HG02798 (cell line): ENCODE results near the gene NDFIP1.
A peak's percentile ranks its signal among the peaks of the same experiment; 100 is the strongest.

ENCODE experiments used
- ATAC-seq: cut with Tn5 transposase; IDR thresholded peaks from one replicate; pipeline ENCODE4 v1.9.1; 2021; ENCODE audit warnings: mild to moderate bottlenecking; ENCODE audit not compliant: unreplicated experiment, poor library complexity

NDFIP1 gene

DNA sequence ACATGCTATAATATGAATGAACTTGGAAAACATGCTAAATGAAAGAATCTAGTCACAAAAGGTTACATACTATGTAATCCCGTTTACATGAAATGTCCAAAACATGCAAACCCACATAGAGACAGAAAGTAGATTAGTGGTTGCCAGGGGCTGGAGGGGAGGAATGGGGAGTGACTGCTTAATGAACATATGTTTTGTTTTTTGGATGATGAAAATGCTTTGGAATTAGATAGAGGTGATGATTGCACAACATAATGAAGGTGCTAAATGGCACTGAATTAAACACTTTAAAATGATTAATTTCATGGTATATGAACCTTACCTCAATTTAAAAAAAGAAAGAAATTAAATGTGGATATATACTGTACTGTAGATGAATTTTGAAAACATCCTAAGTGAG lies 17.6 kb upstream of the NDFIP1 start:
- no peak for ATAC-seq

DNA sequence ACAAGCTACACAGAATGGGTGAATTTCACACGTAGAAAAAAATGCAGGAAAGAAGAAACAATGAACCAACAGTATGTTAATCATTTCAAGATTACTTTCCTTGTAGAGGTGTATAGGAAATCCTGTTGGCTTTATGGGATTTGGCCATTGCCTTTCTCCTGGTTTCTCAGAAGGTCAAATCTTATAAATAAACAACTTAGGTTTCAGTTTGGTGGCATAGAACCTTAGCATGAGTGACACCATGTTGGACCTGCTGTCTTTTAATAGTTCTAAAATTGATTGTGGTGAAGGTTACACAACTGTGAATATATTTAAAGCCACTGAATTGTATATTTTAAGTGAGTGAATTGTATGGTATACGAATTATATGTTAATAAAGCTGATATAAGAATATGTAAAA lies 16.7 kb upstream of the NDFIP1 start:
- no peak for ATAC-seq

- ATAC-seq = no peak
These were observed 13.5 kb upstream of the NDFIP1 start for GRCh38 chr5:142095035-142095434.

DNA sequence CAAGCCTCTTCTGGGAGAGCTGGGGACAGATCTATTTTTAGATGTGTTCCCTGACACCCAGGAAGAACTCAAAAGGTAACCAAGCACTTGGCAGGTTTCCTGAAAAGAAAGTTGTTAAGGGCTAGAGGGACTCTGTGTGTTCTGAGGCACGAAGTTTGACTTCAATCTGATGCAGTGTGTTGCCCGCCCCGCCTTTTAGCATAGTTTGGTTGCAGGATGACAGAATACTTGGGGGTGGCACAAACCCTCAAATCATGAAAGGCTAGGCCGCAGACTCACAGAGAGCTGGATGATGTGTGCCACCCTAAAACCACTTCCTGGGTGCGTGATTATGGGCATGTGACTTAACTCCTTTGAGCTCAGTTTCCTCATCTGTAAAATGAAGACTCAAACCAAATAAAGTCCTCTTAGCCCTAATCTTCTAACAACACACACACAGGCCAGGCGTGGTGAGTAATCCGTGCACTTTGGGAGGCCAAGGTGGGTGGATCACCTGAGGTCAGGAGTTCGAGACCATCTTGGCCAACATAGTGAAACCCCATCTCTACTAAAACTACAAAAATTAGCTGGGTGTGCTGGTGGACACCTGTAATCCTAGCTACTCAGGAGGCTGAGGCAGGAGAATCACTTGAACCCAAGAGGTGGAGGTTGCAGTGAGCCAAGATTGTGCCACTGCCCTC lies 12.8 kb upstream of the NDFIP1 start:
- peak; percentile 28 for ATAC-seq

DNA sequence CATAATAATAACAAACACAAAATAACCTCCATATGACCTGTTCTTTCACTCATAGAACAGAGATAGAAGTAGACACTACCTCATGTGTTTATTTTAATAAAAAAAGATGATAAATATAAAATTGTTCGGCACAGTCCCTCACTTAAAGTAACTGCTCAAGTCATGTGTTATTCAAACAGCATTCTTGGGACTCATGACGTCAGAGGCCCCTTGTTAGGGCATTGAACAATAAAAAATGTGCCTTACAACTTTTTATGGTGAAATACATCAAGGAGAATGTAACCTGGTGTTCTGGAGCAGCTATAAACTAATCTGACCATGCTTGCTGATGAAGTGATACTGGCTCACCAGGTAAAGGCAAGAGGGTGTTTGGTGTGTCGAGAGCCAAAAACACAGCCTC lies 12.2 kb upstream of the NDFIP1 start:
- ATAC-seq = no peak

DNA sequence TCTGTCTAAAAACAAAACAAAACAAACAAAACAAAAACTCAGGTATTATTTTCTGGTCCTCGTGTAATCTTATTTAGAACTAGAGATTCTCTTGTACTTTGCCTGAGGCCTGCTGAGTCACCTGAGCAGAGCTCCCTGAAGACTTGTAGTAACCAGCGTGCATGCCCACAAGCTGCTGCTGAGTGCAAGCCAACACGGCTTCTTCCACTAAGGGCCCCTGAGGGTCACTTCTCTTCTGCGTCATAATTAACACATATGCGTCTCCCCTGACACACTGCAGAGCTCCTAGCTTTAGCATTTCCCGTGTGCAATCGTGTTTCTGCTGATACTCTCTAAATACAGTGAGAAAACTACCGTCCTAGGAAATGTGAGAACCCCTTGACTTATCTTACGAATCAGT lies 10.9 kb upstream of the NDFIP1 start:
- no peak for ATAC-seq

DNA sequence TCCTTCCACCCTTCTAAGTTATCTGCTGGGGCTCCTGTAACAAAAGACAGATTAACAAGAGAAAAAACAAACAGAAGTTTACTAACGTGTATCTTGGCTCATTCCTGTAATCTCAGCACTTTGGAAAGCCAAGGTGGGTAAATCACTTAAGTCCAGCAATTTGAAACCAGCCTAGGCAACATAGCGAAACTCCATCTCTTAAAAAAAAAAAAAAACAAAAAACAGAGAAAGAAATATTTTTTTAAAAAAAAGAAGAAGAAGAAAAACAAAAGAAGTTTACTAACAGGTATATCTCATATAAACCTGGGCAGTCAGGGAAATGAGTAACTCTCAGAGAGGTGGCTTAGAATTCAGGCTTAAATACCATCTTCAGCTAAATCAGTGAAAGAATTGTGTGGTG lies 10.3 kb upstream of the NDFIP1 start:
- ATAC-seq = no peak

GRCh38 chr5:142098931-142099330 lies 9.6 kb upstream of the NDFIP1 start:
- no peak for ATAC-seq

GRCh38 chr5:142100307-142100706 lies 8.3 kb upstream of the NDFIP1 start:
- no peak for ATAC-seq

DNA sequence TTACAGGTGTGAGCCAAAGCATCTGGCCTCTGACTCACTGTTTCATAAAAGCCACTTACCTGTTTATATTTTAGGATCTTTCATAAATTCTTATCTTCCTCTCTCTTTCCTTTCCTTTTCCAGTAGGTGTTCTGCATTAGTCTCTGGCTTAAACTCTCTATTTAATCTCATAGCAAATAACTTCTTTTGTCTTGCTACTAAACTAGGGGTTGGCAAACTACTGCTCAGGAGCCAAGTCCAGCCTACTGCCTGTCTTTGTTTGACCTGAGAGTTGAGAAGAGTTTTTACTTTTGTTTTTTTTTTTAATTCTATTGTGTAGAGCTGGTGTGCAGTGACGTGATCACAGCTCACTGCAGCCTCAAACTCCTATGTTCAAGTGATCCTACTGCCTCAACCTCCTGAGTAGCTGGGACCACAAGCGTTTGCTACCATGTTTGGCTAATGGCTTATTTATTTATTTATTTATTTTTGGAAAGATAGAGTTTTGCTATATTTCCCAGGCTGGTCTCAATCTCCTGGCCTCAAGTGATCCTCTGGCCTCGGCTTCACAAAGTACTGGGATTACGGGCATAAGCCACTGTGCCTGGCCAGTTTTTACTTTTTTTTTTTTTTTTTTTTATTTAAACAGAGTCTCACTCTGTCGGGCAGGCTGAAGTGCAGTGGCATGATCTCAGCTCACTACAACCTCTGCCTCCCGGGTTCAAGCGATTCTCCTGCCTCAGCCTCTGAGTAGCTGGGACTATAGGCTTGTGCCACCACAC lies 5.4 kb upstream of the NDFIP1 start:
- no peak for ATAC-seq

GRCh38 chr5:142104491-142104890 lies 4.1 kb upstream of the NDFIP1 start:
- ATAC-seq = no peak

DNA sequence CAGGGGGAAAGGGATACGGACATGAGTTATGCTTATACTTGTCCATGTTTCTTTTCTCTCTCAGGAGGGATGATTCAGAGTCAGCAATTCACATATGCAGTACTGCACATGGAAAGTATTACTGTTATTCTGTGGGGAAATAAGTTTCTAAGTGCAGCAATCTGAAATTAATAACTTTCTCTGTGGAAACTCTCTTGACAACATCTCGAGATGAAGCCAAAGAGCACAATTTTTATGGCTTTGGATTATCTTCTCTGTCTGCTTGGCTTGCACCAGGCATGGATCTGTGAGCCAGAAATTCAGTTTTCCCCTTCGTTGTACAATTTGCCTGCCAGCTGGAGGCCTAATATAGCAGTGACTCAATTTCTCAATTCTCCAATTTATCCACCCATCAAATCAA lies 2.5 kb upstream of the NDFIP1 start:
- no peak for ATAC-seq

DNA sequence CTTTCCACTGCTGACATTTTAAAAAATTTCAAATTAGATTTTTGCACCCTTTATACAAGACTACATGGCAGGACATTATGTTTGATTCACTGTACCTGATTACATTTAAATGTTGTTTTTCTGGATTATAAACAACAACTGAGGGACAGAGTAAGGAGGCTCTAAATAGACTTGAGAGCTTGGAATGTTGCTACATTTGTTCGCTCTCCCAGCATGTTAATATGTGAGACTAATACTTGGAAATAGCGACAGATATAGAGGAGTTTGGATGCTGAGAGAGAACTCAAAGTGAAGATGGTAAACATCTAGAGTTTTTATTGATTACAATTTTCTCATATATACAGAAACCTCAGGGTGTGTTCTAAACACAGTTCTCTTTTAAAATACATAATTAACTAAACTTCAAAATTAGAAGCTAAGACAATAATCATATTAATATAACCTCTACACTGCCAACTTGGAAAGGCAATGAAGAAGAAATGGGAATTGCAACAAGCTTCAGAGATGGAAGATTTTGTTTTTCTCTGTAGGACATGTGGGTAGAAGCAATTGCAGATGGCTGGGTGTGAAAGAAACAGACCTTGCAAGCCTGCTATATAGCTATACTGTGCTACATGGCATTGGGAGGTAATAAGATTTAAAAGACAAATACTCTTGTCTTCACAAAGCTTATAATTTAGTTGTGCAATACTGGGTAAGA lies 1.4 kb upstream of the NDFIP1 start:
- ATAC-seq = no peak

DNA sequence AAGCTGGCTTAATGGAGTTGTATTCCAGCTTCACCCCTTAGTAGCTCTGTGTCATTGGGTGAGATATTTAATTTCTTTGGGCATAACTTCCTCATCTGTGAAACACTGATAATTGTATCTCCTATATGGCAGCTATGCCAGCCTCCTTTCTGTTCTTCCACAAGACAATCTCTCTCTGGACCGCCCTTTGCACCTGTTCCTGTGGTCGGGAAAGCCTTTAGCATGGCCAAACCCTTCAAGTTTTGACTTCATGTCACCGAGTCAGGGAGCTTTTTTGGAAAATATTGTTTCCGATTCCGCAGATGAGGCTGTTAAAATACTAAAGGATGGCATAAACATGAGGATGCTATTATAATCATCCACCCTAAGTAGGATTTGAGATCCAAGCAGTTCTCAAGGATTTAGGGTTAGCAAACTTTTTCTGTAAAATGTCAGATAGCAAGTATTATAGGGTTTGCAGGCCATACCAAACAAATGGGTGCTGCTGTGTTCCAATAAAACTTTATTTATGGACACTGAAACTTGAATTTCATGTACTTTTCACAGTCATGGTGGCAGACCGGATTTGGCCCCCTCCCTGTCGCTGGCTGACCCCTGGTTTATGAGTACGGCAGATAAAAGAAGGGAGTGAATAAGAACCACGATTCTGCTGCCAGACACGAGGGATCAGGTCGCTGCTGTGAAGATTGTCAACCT lies 695 bp upstream of the NDFIP1 start:
- no peak for ATAC-seq

- no peak for ATAC-seq
These were observed 909 bp downstream of the NDFIP1 start for GRCh38 chr5:142109331-142110045.

DNA sequence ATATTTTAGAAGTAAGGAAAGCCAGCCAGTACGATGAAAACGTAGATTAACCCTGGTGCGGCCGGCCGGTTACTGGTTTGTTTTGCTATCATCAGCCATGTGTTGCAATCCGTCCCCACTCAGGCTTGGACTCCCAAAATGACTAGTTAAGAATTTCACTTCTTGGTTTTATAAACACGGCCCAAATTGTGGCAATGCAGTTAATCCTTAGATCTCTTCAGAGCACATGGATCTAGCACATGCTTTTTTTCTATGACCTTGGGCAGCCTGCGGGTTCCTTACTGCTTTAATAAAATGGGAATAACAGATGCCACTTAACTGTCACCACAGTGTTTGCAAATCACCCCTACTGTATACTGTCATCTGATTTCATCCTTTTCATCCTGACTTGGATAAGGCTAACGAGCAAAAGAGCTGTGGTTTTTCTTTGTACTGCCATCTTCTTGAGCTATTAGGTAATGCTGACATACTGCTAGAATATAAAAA lies 1.5 kb downstream of the NDFIP1 start:
- no peak for ATAC-seq

DNA sequence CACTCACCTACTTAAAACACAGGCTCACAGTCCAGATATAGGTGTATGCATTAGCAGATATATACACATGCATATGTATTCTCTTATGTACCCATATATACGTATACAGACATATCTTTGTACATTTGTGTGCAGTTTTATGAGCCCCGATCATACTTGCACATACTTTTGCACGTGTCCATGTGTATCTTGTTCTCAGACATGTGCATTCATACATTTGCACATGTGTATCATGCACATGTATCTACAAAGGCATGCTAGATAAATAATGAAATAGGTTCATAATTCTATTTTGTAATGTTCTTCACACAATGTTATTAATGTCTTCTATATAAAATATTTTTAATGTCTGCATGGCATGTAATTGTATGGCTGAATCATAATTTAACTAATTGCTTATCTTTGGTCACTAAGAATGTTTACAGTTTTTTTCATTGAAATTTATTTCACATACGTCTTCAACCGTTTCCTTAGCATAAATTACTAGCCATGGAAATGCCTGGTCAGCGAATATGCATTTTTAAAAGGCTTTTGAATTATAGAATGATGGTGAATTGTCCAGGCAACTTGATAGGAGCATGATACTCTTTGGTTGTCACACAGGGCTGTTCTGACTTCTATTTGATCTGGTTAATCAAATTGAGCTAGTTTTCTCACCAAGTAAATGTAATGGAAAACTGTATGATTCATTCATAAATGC lies 2.6 kb downstream of the NDFIP1 start:
- ATAC-seq = no peak

GRCh38 chr5:142114687-142115086 lies 6.1 kb downstream of the NDFIP1 start:
- ATAC-seq = no peak

DNA sequence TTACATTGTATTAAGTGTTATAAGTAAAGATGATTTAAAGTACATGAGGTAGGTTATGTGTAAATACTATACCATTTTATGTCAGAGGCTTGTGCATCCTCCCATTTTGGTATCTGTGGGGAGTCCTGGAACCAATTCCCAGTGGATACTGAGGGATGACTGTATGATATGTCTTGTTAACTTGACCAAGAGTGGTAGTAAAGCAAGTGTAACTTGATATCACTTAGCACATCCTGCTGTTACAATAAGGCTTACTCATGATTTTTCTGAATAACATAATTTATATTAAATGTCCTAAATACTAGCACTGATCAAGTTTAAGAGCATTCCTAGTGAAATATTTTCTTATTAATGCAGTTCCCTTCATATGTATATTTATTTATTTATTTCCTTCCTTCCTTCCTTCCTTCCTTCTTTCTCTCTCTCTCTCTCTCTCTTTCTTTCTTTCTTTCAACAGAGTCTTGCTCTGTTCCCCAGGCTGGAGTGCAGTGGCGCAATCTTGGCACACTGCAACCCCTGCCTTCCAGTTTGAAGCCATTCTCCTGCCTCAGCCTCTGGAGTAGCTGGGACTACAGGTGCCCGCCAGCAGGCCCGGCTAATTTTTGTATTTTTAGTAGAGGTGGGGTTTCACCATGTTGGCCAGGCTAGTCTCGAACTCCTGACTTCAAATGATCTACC lies 7.5 kb downstream of the NDFIP1 start:
- no peak for ATAC-seq
